HepG2 (cell line): ENCODE measurements around the gene BLOC1S4. TPM values are rescaled to one million over a fixed set of nuclear protein-coding genes. Genes with fewer than 3 reads are reported as not detected.

Source experiments
- ARID5B ChIP-seq: IDR thresholded peaks from 2 replicates; pipeline ENCODE4 v1.4.0; 2020; ENCODE audit warnings: mild to moderate bottlenecking, missing genetic modification reagents
- BRD4 ChIP-seq: sonication (generic); formaldehyde crosslinking; IDR thresholded peaks from 2 replicates; pipeline ENCODE4 v1.4.0; 2020; ENCODE audit warnings: missing genetic modification reagents
- ELK4 ChIP-seq: sonication (generic); formaldehyde crosslinking; IDR thresholded peaks from 2 replicates; pipeline ENCODE4 v1.9.0; 2021; ENCODE audit warnings: missing genetic modification reagents, borderline replicate concordance
- HIVEP1 ChIP-seq: sonication (generic); formaldehyde crosslinking; IDR thresholded peaks from 2 replicates; pipeline ENCODE4 v1.4.0; 2020; ENCODE audit warnings: mild to moderate bottlenecking, missing genetic modification reagents
- IRF2 ChIP-seq: IDR thresholded peaks from 2 replicates; pipeline ENCODE4 v1.6.1; 2018; ENCODE audit warnings: missing genetic modification reagents, missing compliant biosample characterization
- MYC ChIP-seq: sonication (generic); formaldehyde crosslinking; IDR thresholded peaks from 2 replicates; pipeline ENCODE4 v1.9.0; 2021; ENCODE audit warnings: missing genetic modification reagents, borderline replicate concordance
- NFE2L1 ChIP-seq: sonication (generic); formaldehyde crosslinking; IDR thresholded peaks from 2 replicates; pipeline ENCODE4 v1.4.0; 2020; ENCODE audit warnings: missing genetic modification reagents, mild to moderate bottlenecking, borderline replicate concordance
- NFIC ChIP-seq: IDR thresholded peaks from 2 replicates; pipeline ENCODE4 v1.6.1; 2012; ENCODE audit warnings: mild to moderate bottlenecking, low read length, inconsistent platforms
- NFYB ChIP-seq: sonication (generic); formaldehyde crosslinking; IDR thresholded peaks from 2 replicates; pipeline ENCODE4 v1.4.0; 2020; ENCODE audit warnings: missing genetic modification reagents
- NPAS2 ChIP-seq: sonication (generic); formaldehyde crosslinking; IDR thresholded peaks from 2 replicates; pipeline ENCODE4 v1.8.0; 2022; ENCODE audit warnings: mild to moderate bottlenecking, missing genetic modification reagents, borderline replicate concordance
- NRL ChIP-seq: sonication (generic); formaldehyde crosslinking; IDR thresholded peaks from 2 replicates; pipeline ENCODE4 v1.5.0; 2020; ENCODE audit warnings: missing genetic modification reagents, mild to moderate bottlenecking, moderate library complexity, borderline replicate concordance
- RCOR2 ChIP-seq: IDR thresholded peaks from 2 replicates; pipeline ENCODE4 v1.6.1; 2016; ENCODE audit warnings: missing biosample characterization, missing genetic modification reagents
- ZBTB33 ChIP-seq: sonication (generic); formaldehyde crosslinking; IDR thresholded peaks from 2 replicates; pipeline ENCODE4 v1.4.0; 2020; ENCODE audit warnings: missing genetic modification reagents
- ZFP36 ChIP-seq: fragments of 150-350 bp; IDR thresholded peaks from 2 replicates; pipeline ENCODE4 v1.6.1; 2018; ENCODE audit warnings: borderline replicate concordance, low read length, low read depth; ENCODE audit not compliant: partially characterized antibody
- ZFP37 ChIP-seq: sonication (generic); formaldehyde crosslinking; IDR thresholded peaks from 2 replicates; pipeline ENCODE4 v1.4.0; 2020; ENCODE audit warnings: missing genetic modification reagents, borderline replicate concordance
- ZNF101 ChIP-seq: sonication (generic); formaldehyde crosslinking; IDR thresholded peaks from 2 replicates; pipeline ENCODE4 v1.4.0; 2020; ENCODE audit warnings: mild to moderate bottlenecking, low read depth, missing genetic modification reagents, borderline replicate concordance
- ZNF292 ChIP-seq: sonication (generic); formaldehyde crosslinking; IDR thresholded peaks from 2 replicates; pipeline ENCODE4 v1.8.1; 2022; ENCODE audit warnings: mild to moderate bottlenecking, low read depth, missing genetic modification reagents, borderline replicate concordance
- ZUFSP ChIP-seq: sonication (generic); formaldehyde crosslinking; IDR thresholded peaks from 2 replicates; pipeline ENCODE4 v1.9.0; 2021; ENCODE audit warnings: missing genetic modification reagents, mild to moderate bottlenecking, borderline replicate concordance
- polyA plus RNA-seq, 8 experiments: library from polyadenylated mRNA; depleted of rRNA in 3 of 8; stranded (reverse) in 7 of 8; unstranded in 1 of 8; fragments of >200 nt; fragmentation: Illumina TruSeq in 4 of 8; extraction: Trizol in 4 of 8; gene quantifications; 2 replicates each; pipeline versions ENCODE4 v1.2.1 to v1.2.3, GENCODE V29; 2011 to 2016; ENCODE audit warnings: low read depth in 4 of 8, missing spikeins in 1 of 8, mixed read lengths in 1 of 8; ENCODE audit not compliant: insufficient read depth in 1 of 8
- total RNA-seq, 5 experiments: library from RNA; depleted of rRNA; stranded (reverse); fragments of >200 nt; fragmentation: Illumina TruSeq; extraction: Trizol; gene quantifications; 2 replicates each; pipeline ENCODE4 v1.2.3, GENCODE V29; 2016; ENCODE audit warnings: low read depth in 1 of 5

BLOC1S4 gene
- total and polyA plus RNA-seq, 2 of the 13 experiments (the other 11 are each of a cell fraction or from before 2014, with no cell fraction given), result 15.5 to 20.9 TPM

- no peak; the same call in 1 of the 2 replicates for TF ChIP-seq ZFP37
- no peak for TF ChIP-seq ZNF101 (CRISPR knock-in tag)
- no peak for TF ChIP-seq NPAS2 (CRISPR knock-in tag)
- peak; percentile 77; the same call in 1 of the 2 replicates for TF ChIP-seq HIVEP1
- TF ChIP-seq ARID5B, result peak; percentile 82
- TF ChIP-seq NFIC, result no peak
- TF ChIP-seq IRF2 (CRISPR knock-in tag), result peak; percentile 81
- TF ChIP-seq ELK4 (CRISPR knock-in tag), result no peak
- no peak for TF ChIP-seq ZBTB33 (CRISPR knock-in tag)
- TF ChIP-seq MYC (CRISPR knock-in tag), result peak; percentile 92; the same call in 1 of the 2 replicates
- TF ChIP-seq NRL (CRISPR knock-in tag), result peak; percentile 70; the same call in 1 of the 2 replicates
- no peak for TF ChIP-seq NFYB
- TF ChIP-seq ZFP36, result no peak
- 0 out of 2 replicates have a peak, but pooled peaks have one; percentile 31 for TF ChIP-seq RCOR2 (CRISPR knock-in tag)
- TF ChIP-seq NFE2L1, result no peak
- TF ChIP-seq BRD4, result peak; percentile 87
- peak; percentile 94 for TF ChIP-seq ZNF292 (CRISPR knock-in tag)
- TF ChIP-seq ZUFSP (CRISPR knock-in tag), result no peak
Measured at GRCh38 chr4:6753103-6753560, 37.2 kb downstream of the BLOC1S4 start (continued).
